ENCODE measurements around the gene LRRC71. TPM values are rescaled to one million over a fixed set of nuclear protein-coding genes. Genes with fewer than 3 reads are reported as not detected.

The LRRC71 gene
- total and polyA plus RNA-seq, 4 donors, result 0.30 to 8.5 (median 6.2) TPM

DNA sequence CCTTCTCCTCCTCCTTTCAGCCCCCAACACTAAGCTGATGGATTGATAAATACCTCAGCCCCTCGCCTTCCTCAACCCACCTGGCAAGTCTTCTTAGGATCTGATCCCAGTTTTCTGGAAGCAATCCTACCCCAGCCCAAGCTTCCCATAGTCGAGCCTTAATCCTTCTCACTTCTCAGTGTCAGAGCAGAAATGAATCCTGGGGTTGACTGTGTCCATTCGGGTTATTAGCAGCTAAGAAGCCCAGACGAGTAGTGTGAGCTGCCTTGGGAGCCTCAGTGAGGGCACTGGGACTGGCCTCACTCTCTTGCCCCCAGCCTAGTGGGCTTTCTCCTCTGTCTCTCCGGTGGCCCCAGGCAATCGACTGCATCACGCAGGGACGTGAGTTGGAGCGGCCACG is 39.3 kb upstream of the LRRC71 start:
- H3K4me3 ChIP-seq (ENCODE audit: low read depth, low read length), result no peak overlapping the region
- no peak overlapping the region for H3K27ac ChIP-seq (ENCODE audit: low read depth, low read length)
- H3K36me3 ChIP-seq (ENCODE audit: control insufficient read depth, insufficient read depth, low read length), result no peaks in the 10 kb centered on the region
- peaks cover 11% of the 10 kb centered on the region for H3K4me1 ChIP-seq (ENCODE audit: control insufficient read depth, insufficient read depth, low read length)
- no peak for DNase-seq (ENCODE audit: low read depth in 4 of 6, low spot score in 6 of 6)
- H3K9me3 ChIP-seq (ENCODE audit: control insufficient read depth, insufficient read depth, low read length), result no peaks in the 10 kb centered on the region
- 49% methylated on average over 10 of the region's 10 CpGs for WGBS (ENCODE audit: insufficient coverage)
- H3K27me3 ChIP-seq (ENCODE audit: control insufficient read depth, insufficient read depth, low read length), result peaks cover 28% of the 10 kb centered on the region

- Histone ChIP-seq H3K9me3 (ENCODE audit: control insufficient read depth, insufficient read depth, low read length) (no peaks in the 10 kb centered on the region), H3K27me3 (ENCODE audit: control insufficient read depth, insufficient read depth, low read length) (peaks cover 24% of the 10 kb centered on the region), H3K27ac (ENCODE audit: low read depth, low read length) (no peak overlapping the region), H3K4me3 (ENCODE audit: low read depth, low read length) (no peak overlapping the region), H3K4me1 (ENCODE audit: control insufficient read depth, insufficient read depth, low read length) (peaks cover 11% of the 10 kb centered on the region), H3K36me3 (ENCODE audit: control insufficient read depth, insufficient read depth, low read length) (no peaks in the 10 kb centered on the region)
- WGBS (ENCODE audit: insufficient coverage), result no CpG with 5 or more reads among the region's 4 CpGs
- DNase-seq (ENCODE audit: low read depth in 4 of 6, low spot score in 6 of 6), result no peak
These were observed 38.8 kb upstream of the LRRC71 start for GRCh38 chr1:156881663-156882062.

DNA sequence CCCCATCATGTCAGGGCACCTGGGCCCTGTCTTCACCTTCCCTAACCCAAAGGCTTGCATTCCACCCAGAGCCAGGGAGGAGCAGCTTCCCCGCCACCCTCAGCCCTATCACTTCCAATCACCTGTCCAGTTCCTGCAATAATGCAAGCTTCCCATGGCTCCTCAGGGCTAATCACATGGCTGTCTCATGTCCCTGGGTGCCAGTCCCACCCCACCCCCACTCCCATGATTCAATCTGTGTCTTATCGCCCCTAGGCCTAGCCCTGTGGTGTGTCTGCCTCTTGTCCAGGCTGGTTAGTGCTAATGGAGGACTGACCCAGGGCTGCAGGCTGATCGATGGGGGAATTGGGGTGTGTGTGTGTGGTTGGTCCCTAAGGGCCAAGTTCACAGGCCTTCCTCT is 37.9 kb upstream of the LRRC71 start:
- Histone ChIP-seq H3K27me3 (ENCODE audit: control insufficient read depth, insufficient read depth, low read length) (peaks cover 32% of the 10 kb centered on the region), H3K4me1 (ENCODE audit: control insufficient read depth, insufficient read depth, low read length) (peaks cover 16% of the 10 kb centered on the region), H3K4me3 (ENCODE audit: low read depth, low read length) (no peak overlapping the region), H3K9me3 (ENCODE audit: control insufficient read depth, insufficient read depth, low read length) (no peaks in the 10 kb centered on the region), H3K36me3 (ENCODE audit: control insufficient read depth, insufficient read depth, low read length) (no peaks in the 10 kb centered on the region), H3K27ac (ENCODE audit: low read depth, low read length) (no peak overlapping the region)
- 90% methylated on average over 2 of the region's 3 CpGs for WGBS (ENCODE audit: insufficient coverage)
- no peak for DNase-seq (ENCODE audit: low read depth in 4 of 6, low spot score in 6 of 6)

DNA sequence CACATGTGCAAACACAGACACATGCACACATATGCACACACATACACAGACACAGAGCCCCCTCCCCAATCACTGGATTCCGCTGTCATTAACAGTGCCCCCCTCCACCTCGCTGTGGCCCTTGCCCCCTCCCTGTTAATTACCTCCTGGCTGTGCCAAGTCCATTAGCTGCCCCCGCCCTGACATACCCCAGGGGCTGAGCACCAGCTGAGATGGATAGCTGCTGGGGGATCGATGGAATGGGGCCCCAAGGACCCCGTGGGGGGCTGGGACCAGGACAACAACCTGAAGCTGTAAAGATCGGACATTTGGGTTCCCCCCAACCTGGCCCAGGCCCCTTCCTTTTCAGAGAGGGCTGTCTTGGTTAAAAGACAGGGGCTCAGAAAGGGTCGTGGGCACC is 36.5 kb upstream of the LRRC71 start:
- DNase-seq (ENCODE audit: low read depth in 4 of 6, low spot score in 6 of 6), result no peak
- peaks cover 17% of the 10 kb centered on the region for H3K4me1 ChIP-seq (ENCODE audit: control insufficient read depth, insufficient read depth, low read length)
- peaks cover 35% of the 10 kb centered on the region for H3K27me3 ChIP-seq (ENCODE audit: control insufficient read depth, insufficient read depth, low read length)
- H3K9me3 ChIP-seq (ENCODE audit: control insufficient read depth, insufficient read depth, low read length), result no peaks in the 10 kb centered on the region
- no peak overlapping the region for H3K27ac ChIP-seq (ENCODE audit: low read depth, low read length)
- WGBS (ENCODE audit: insufficient coverage), result 46% methylated on average over 5 of the region's 7 CpGs
- no peaks in the 10 kb centered on the region for H3K36me3 ChIP-seq (ENCODE audit: control insufficient read depth, insufficient read depth, low read length)
- no peak overlapping the region for H3K4me3 ChIP-seq (ENCODE audit: low read depth, low read length)

- Histone ChIP-seq H3K4me1 (ENCODE audit: control insufficient read depth, insufficient read depth, low read length) (peaks cover 17% of the 10 kb centered on the region), H3K9me3 (ENCODE audit: control insufficient read depth, insufficient read depth, low read length) (no peaks in the 10 kb centered on the region), H3K4me3 (ENCODE audit: low read depth, low read length) (no peak overlapping the region), H3K27me3 (ENCODE audit: control insufficient read depth, insufficient read depth, low read length) (peaks cover 34% of the 10 kb centered on the region), H3K36me3 (ENCODE audit: control insufficient read depth, insufficient read depth, low read length) (no peaks in the 10 kb centered on the region), H3K27ac (ENCODE audit: low read depth, low read length) (no peak overlapping the region)
- peak in 1 of 6 donors; percentile 26 for DNase-seq (ENCODE audit: low read depth in 4 of 6, low spot score in 6 of 6)
- WGBS (ENCODE audit: insufficient coverage), result 36% methylated on average over 7 of the region's 10 CpGs
These were observed 35.8 kb upstream of the LRRC71 start for GRCh38 chr1:156884560-156885184.

DNA sequence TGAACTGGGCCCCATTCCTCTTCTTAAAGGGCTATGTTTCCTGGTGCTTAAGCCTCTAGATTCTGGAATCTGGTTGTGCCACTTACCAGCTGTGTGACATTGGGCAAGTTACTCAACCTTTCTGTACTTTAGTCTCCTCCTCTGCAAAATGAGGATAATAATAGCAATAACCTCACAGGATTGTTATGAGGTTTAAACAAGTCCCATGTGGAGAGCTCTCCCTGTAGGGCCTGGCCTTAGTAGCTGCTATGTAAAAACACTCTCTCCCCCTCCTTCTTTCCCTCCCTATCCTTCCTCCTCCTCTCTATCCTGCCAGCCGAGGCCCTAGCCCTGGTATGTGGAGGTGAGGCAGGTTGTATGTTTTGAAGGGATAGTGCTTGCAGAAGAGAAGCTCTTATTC is 35.1 kb upstream of the LRRC71 start:
- WGBS (ENCODE audit: insufficient coverage), result no CpG with 5 or more reads among the region's 1 CpG
- H3K27me3 ChIP-seq (ENCODE audit: control insufficient read depth, insufficient read depth, low read length), result peaks cover 34% of the 10 kb centered on the region

DNA sequence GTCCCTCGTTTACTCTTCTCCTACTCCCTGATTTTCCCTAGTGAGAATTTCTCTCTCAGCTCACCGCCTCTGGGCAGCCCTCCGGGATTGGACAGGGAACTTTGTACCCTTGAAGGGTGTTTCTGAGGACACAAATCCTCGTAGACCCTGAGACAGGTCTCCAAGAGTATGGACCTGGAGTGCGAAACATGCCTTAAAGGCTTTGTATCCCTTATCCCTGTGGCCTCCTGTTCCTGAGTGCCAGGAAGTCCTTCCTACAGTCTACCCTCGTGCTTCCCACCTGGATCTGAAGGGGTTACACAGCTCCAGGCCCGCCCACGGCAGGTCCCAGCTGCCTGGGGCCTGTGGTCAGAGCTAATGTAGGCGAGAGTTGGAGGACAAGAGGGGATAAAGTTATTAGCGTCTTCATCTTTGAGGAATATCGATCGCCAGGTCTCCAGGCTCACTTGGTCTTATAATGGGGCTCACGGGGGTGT is 34.5 kb upstream of the LRRC71 start:
- H3K27me3 ChIP-seq (ENCODE audit: control insufficient read depth, insufficient read depth, low read length), result peaks cover 34% of the 10 kb centered on the region
- peaks cover 17% of the 10 kb centered on the region for H3K4me1 ChIP-seq (ENCODE audit: control insufficient read depth, insufficient read depth, low read length)
- no peak overlapping the region for H3K4me3 ChIP-seq (ENCODE audit: low read depth, low read length)
- WGBS (ENCODE audit: insufficient coverage), result 71% methylated on average over 5 of the region's 13 CpGs
- H3K27ac ChIP-seq (ENCODE audit: low read depth, low read length), result no peak overlapping the region
- H3K9me3 ChIP-seq (ENCODE audit: control insufficient read depth, insufficient read depth, low read length), result no peaks in the 10 kb centered on the region
- H3K36me3 ChIP-seq (ENCODE audit: control insufficient read depth, insufficient read depth, low read length), result no peaks in the 10 kb centered on the region
- no peak for DNase-seq (ENCODE audit: low read depth in 4 of 6, low spot score in 6 of 6)

More for the DNA sequence above, 35.1 kb upstream of the LRRC71 start:
- no peak for DNase-seq (ENCODE audit: low read depth in 4 of 6, low spot score in 6 of 6)
- H3K27ac ChIP-seq (ENCODE audit: low read depth, low read length), result no peak overlapping the region
- H3K9me3 ChIP-seq (ENCODE audit: control insufficient read depth, insufficient read depth, low read length), result no peaks in the 10 kb centered on the region
- no peaks in the 10 kb centered on the region for H3K36me3 ChIP-seq (ENCODE audit: control insufficient read depth, insufficient read depth, low read length)
- no peak overlapping the region for H3K4me3 ChIP-seq (ENCODE audit: low read depth, low read length)
- peaks cover 17% of the 10 kb centered on the region for H3K4me1 ChIP-seq (ENCODE audit: control insufficient read depth, insufficient read depth, low read length)

DNA sequence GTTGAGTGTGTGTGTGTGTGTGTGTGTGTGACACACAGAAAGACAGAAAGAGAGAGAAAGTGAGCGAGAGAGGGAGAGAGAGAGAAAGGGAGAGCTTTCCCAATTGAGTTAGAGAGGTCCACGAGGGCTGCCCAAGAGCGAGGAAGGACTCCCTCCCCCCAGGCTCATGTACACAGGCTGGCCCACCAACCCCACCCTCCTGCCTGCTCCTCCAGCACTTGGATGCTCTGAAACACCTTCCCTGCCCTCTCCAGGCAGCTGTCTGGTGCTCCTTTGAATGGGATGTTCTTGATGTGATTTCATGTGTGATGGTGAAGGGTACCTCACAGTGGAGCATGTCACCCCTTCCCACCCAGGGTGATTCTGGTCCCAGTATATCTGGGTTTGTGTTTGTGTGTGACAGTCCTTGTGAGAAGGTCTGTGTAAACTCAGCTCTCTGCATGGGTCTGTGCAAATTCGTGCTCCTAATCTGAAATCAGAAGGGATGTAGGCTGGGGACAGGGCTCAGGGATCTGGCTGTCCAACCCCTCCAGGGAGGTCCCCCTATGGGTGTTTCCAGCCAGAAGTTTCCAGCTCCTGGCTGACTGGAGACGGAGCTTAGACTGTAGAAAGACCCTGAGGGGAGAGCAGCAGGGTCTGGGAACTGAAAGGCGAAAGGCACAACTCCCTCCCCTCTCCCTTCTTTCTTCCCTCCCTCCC is 33.7 kb upstream of the LRRC71 start:
- Histone ChIP-seq H3K4me3 (ENCODE audit: low read depth, low read length) (no peak overlapping the region), H3K36me3 (ENCODE audit: control insufficient read depth, insufficient read depth, low read length) (no peaks in the 10 kb centered on the region), H3K4me1 (ENCODE audit: control insufficient read depth, insufficient read depth, low read length) (peaks cover 17% of the 10 kb centered on the region), H3K27me3 (ENCODE audit: control insufficient read depth, insufficient read depth, low read length) (peaks cover 41% of the 10 kb centered on the region), H3K27ac (ENCODE audit: low read depth, low read length) (no peak overlapping the region), H3K9me3 (ENCODE audit: control insufficient read depth, insufficient read depth, low read length) (no peaks in the 10 kb centered on the region)
- 14% methylated on average over 1 of the region's 6 CpGs for WGBS (ENCODE audit: insufficient coverage)
- DNase-seq (ENCODE audit: low read depth in 4 of 6, low spot score in 6 of 6), result no peak

DNA sequence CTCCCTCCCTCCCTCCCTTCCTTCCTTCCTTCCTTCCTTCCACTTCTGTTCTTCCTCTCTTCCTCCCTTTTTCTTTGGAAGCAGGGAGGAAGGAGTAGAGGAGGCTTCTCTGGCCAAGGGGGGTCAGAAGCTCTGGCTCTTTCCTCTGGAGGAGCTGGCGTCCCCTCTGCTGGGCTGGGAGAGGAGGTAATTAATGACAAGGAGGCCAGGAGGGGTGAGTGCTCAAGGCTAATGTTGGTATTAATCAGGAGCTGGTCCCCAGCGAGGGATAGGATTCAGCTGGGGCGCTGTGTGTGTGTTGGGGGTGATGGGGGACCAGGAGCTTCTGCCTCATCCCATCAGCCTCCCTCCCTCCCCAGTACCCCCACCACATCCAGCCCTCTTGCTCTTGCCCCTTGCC is 33.1 kb upstream of the LRRC71 start:
- no CpG with 5 or more reads among the region's 3 CpGs for WGBS (ENCODE audit: insufficient coverage)
- no peak overlapping the region for H3K27ac ChIP-seq (ENCODE audit: low read depth, low read length)
- H3K4me3 ChIP-seq (ENCODE audit: low read depth, low read length), result no peak overlapping the region

DNA sequence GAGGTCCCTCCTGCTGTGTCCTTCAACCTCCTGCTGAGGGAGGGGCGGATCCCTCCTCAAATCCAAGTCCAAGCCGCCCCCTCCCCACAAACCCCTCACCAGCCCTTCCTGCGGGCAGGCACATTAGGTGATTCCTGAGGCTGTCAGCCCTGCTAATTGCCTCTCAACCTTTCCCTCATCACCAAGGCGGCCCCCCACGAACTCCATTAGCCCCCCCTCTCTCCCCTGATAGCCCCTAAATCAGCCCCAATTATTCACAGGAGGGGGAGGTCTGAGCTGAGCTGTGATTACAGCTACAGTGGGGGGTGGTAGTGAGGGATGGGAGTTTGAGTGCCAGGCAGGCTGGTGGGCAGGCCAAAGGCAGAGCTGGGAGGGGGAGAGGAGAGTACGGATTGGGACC is 32.7 kb upstream of the LRRC71 start:
- peaks cover 50% of the 10 kb centered on the region for H3K27me3 ChIP-seq (ENCODE audit: control insufficient read depth, insufficient read depth, low read length)
- H3K27ac ChIP-seq (ENCODE audit: low read depth, low read length), result no peak overlapping the region
- H3K36me3 ChIP-seq (ENCODE audit: control insufficient read depth, insufficient read depth, low read length), result no peaks in the 10 kb centered on the region
- no peaks in the 10 kb centered on the region for H3K9me3 ChIP-seq (ENCODE audit: control insufficient read depth, insufficient read depth, low read length)
- 18% methylated on average over 2 of the region's 6 CpGs for WGBS (ENCODE audit: insufficient coverage)
- no peak for DNase-seq (ENCODE audit: low read depth in 4 of 6, low spot score in 6 of 6)
- peaks cover 27% of the 10 kb centered on the region for H3K4me1 ChIP-seq (ENCODE audit: control insufficient read depth, insufficient read depth, low read length)
- H3K4me3 ChIP-seq (ENCODE audit: low read depth, low read length), result no peak overlapping the region

More for the DNA sequence above, 33.1 kb upstream of the LRRC71 start:
- Histone ChIP-seq H3K36me3 (ENCODE audit: control insufficient read depth, insufficient read depth, low read length) (no peaks in the 10 kb centered on the region), H3K4me1 (ENCODE audit: control insufficient read depth, insufficient read depth, low read length) (peaks cover 23% of the 10 kb centered on the region), H3K9me3 (ENCODE audit: control insufficient read depth, insufficient read depth, low read length) (no peaks in the 10 kb centered on the region), H3K27me3 (ENCODE audit: control insufficient read depth, insufficient read depth, low read length) (peaks cover 47% of the 10 kb centered on the region)
- DNase-seq (ENCODE audit: low read depth in 4 of 6, low spot score in 6 of 6), result no peak

Measured in spinal cord (tissue), 10 donors.